Fibroblast of skin of scalp (primary cell): ENCODE measurements around the gene RAI2. TPM values are rescaled to one million over a fixed set of nuclear protein-coding genes. Genes with fewer than 3 reads are reported as not detected.

Source experiments
- DNase-seq: peaks from one replicate; pipeline ENCODE4 v3.0.0-alpha.2; 2013
- polyA plus RNA-seq, 2 experiments: library from polyadenylated mRNA; unstranded; fragments of 120-200 nt; gene quantifications; one replicate each; pipeline ENCODE4 v1.2.1, GENCODE V29; 2013; ENCODE audit not compliant: insufficient read length in 2 of 2

Gene RAI2
- 0.31 TPM for polyA plus RNA-seq (2013, experiment 1 of 2; ENCODE audit: insufficient read length)
- 0.32 TPM for polyA plus RNA-seq (2013, experiment 2 of 2; ENCODE audit: insufficient read length)

GRCh38 chrX:17860811-17861488 is at the start of gene RAI2:
Gene RAI2 (minus strand): TSS chrX:17861298. CDS start chrX:17802010, 59,288 bp downstream.
- peak; percentile 0 for DNase-seq

GRCh38 chrX:17888421-17888820 is 27.3 kb upstream of the RAI2 start:
- DNase-seq, result no peak

- DNase-seq, result no peak
Measured at GRCh38 chrX:17882680-17883079, 21.6 kb upstream of the RAI2 start.

- no peak for DNase-seq
Measured at GRCh38 chrX:17878028-17878670, 17.1 kb upstream of the RAI2 start.

- DNase-seq, result no peak
Measured at GRCh38 chrX:17876135-17876534, 15.0 kb upstream of the RAI2 start.

GRCh38 chrX:17869580-17869979 is 8.5 kb upstream of the RAI2 start:
- DNase-seq, result no peak

GRCh38 chrX:17861489-17862011 is 452 bp upstream of the RAI2 start:
- no peak for DNase-seq

GRCh38 chrX:17860179-17860780 is 818 bp downstream of the RAI2 start:
- peak; percentile 2 for DNase-seq

- DNase-seq, result no peak
Measured at GRCh38 chrX:17859609-17860178, 1.4 kb downstream of the RAI2 start.

- DNase-seq, result no peak
Measured at GRCh38 chrX:17854531-17854930, 6.6 kb downstream of the RAI2 start.

GRCh38 chrX:17854069-17854468 is 7.0 kb downstream of the RAI2 start:
- no peak for DNase-seq

GRCh38 chrX:17851874-17852273 is 9.2 kb downstream of the RAI2 start:
- DNase-seq, result no peak

- no peak for DNase-seq
Measured at GRCh38 chrX:17848545-17849265, 12.4 kb downstream of the RAI2 start.

- DNase-seq, result no peak
Measured at GRCh38 chrX:17846045-17846444, 15.1 kb downstream of the RAI2 start.

- DNase-seq, result no peak
Measured at GRCh38 chrX:17844236-17844635, 16.9 kb downstream of the RAI2 start.

GRCh38 chrX:17842769-17843525 is 18.2 kb downstream of the RAI2 start:
- no peak for DNase-seq

- no peak for DNase-seq
Measured at GRCh38 chrX:17839269-17839668, 21.8 kb downstream of the RAI2 start.

- no peak for DNase-seq
Measured at GRCh38 chrX:17836830-17837229, 24.3 kb downstream of the RAI2 start.

GRCh38 chrX:17833954-17834353 is 27.1 kb downstream of the RAI2 start:
- DNase-seq, result no peak

GRCh38 chrX:17831255-17831654 is 29.8 kb downstream of the RAI2 start:
- no peak for DNase-seq

- DNase-seq, result no peak
Measured at GRCh38 chrX:17830211-17830610, 30.9 kb downstream of the RAI2 start.

- no peak for DNase-seq
Measured at GRCh38 chrX:17829566-17829965, 31.5 kb downstream of the RAI2 start.
